ENCODE results near the gene UNG. TPM values are rescaled to one million over a fixed set of nuclear protein-coding genes. Genes with fewer than 3 reads are reported as not detected.
A peak's percentile ranks its signal among the peaks of the same experiment; 100 is the strongest.

Gene UNG
- total RNA-seq, 1 experiment from 2014 or later: 188 TPM

DNA sequence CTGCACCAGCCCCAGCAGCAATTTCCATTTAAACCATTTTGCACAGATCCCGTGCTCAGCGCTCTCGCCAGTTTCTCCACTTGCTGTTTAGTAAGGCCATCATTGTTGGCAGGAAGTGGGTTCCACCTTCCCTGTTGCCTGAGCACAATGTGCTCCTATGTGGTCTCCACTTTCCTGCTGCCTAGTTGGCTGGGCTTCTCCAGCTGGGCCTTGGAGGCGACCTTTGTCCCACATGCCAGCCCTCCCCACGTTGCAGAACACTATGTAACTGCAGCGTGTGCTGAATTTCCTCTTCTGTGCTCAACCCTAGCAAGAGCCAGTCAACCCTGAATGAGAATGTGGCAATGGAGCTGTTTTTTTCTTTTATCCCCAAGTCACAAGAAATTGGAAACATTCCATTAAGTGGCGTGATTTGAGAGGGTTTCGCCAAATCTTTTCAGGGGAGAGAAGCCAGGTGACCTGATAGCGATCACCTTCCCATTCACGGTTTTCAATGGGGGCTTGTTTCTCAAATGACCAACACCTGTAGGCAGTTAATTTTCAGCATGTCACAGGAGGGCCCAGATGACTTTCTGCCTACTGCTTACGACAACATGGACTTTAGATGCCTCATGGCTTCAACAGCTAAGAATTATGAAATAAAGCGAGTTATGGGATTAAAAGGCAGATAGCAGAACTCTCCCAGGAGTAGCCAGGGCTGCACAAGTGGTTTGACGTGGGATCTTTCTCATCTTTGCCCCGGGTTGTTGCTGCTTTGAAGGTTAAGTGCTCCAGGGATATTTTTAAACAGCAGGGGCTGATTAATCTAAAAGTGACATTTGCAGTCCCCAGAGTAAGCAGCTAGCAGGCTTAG, 18.6 kb downstream of the UNG start, which contains the start of gene ACACB:
Gene ACACB (plus strand): TSS at position 830 of the 853 bp plus-strand sequence. CDS start 22,819 bp downstream, outside the sequence.
- peaks cover 0 to 4% (median 0%) of the 10 kb centered on the region in 3 experiments; a peak in 2 of 7 replicates for H3K36me3 Mint-ChIP-seq (ENCODE audit: insufficient read depth in 1 of 3, low read depth in 3 of 3)
- Histone ChIP-seq H3K4ac (ENCODE audit: low read depth, low read length) (no peak within 1 kb of the TSS), H3K9ac (ENCODE audit: extremely low read depth, insufficient read length, low read length) (no peak within 1 kb of the TSS), H3K4me2 (ENCODE audit: insufficient read depth, insufficient read length, low read length) (no peak within 1 kb of the TSS), H3K56ac (ENCODE audit: insufficient read length, low read depth, low read length) (no peak within 1 kb of the TSS), H3K23me2 (ENCODE audit: insufficient read length, low read depth, low read length, poor library complexity, severe bottlenecking) (peaks cover 3% of the 10 kb centered on the region), H2BK15ac (ENCODE audit: low read depth, low read length) (no peak within 1 kb of the TSS), H2BK12ac (ENCODE audit: insufficient read length, low read depth, low read length) (no peak within 1 kb of the TSS), H3K79me1 (ENCODE audit: insufficient read depth, low read depth, low read length, poor library complexity, severe bottlenecking) (no peaks in the 10 kb centered on the region), H3K18ac (ENCODE audit: insufficient read length, low read depth, low read length) (no peak within 1 kb of the TSS), H3K9me3 (ENCODE audit: control insufficient read depth, low read depth, low read length) (no peaks in the 10 kb centered on the region), H3T11ph (ENCODE audit: low read length) (no peak within 1 kb of the TSS), H4K8ac (replicated peaks; ENCODE audit: insufficient read length, low read depth, low read length) (no peak within 1 kb of the TSS), H2BK5ac (ENCODE audit: insufficient read length, low read length) (no peak within 1 kb of the TSS), H3K23ac (ENCODE audit: insufficient read length, low read depth, low read length) (no peak within 1 kb of the TSS), H3K27me3 (ENCODE audit: insufficient read depth, low read length) (no peaks in the 10 kb centered on the region), H3K14ac (ENCODE audit: insufficient read depth, low read length) (peak within 1 kb of the TSS; percentile 32; the same call in 1 of the 2 replicates), H2BK20ac (ENCODE audit: low read depth, low read length, poor library complexity, severe bottlenecking) (no peak within 1 kb of the TSS), H3K4me1 (ENCODE audit: insufficient read depth, low read length) (peaks cover 6% of the 10 kb centered on the region; the same call in 1 of the 2 replicates), H4K91ac (ENCODE audit: insufficient read length, low read depth, low read length) (no peak within 1 kb of the TSS), H4K20me1 (ENCODE audit: control insufficient read depth, insufficient read depth, insufficient read length) (no peaks in the 10 kb centered on the region), H3K27ac (ENCODE audit: insufficient read length, low read depth, low read length) (no peak within 1 kb of the TSS), H2AFZ (ENCODE audit: low read length) (no peak within 1 kb of the TSS), H4K5ac (ENCODE audit: insufficient read length, low read depth, low read length) (no peak within 1 kb of the TSS), H3K79me2 (ENCODE audit: insufficient read depth, low read length) (no peaks in the 10 kb centered on the region), H2BK120ac (ENCODE audit: low read depth, low read length, poor library complexity, severe bottlenecking) (no peak within 1 kb of the TSS), H2AK5ac (ENCODE audit: insufficient read length, low read length) (no peak within 1 kb of the TSS)
- no peak for TF ChIP-seq CTCF (conservative IDR thresholded peaks at IDR 0.05)
- H3K27me3 Mint-ChIP-seq (ENCODE audit: low read depth): no peaks in the 10 kb centered on the region
- no CpG with 5 or more reads among the region's 14 CpGs for WGBS (ENCODE audit: extremely low coverage, insufficient read length, low lambda C conversion rate)
- DNase-seq: no peak
- no peaks in the 10 kb centered on the region for H3K9me3 Mint-ChIP-seq
- no peak within 1 kb of the TSS for H3K4me3 Mint-ChIP-seq
- peaks cover 17 to 20% of the 10 kb centered on the region in 2 experiments for H3K4me1 Mint-ChIP-seq
- H3K27ac Mint-ChIP-seq: peak within 1 kb of the TSS; percentile 20 to 85 (median 26); a peak in 3 of 7 replicates
